Activated B cell treated with CpG ODN at 0.5 μM for 24 hours (primary cell): ENCODE data around the gene SMAD4. TPM values are rescaled to one million over a fixed set of nuclear protein-coding genes. Genes with fewer than 3 reads are reported as not detected.

ENCODE experiments used
- ATAC-seq: fragments of 200-7000 bp; cut with Tn5 transposase; one replicate; pipeline ENCODE4 v1.10.0; 2021; ENCODE audit warnings: low read depth, mild to moderate bottlenecking, moderate library complexity
- CTCF ChIA-PET: fragments of 350-600 bp; sonication (Branson Sonifier 250); formaldehyde crosslinking; loops from one replicate; lab custom pipeline; 2021; ENCODE audit warnings: antibody characterized with exemption; lab: Charles Lee
- POLR2A ChIA-PET: fragments of 350-600 bp; sonication (Branson Sonifier 250); formaldehyde crosslinking; loops from one replicate; lab custom pipeline; 2021; ENCODE audit warnings: antibody characterized with exemption; lab: Charles Lee
- DNase-seq: peaks from one replicate; pipeline ENCODE4 v3.0.0; 2022
- H3K27ac Mint-ChIP-seq: one replicate; pipeline ENCODE4 v1.8.0; 2020; ENCODE audit warnings: mixed read lengths
- H3K27me3 Mint-ChIP-seq: one replicate; pipeline ENCODE4 v1.8.0; 2021; ENCODE audit warnings: mixed read lengths
- H3K36me3 Mint-ChIP-seq: one replicate; pipeline ENCODE4 v1.8.0; 2021; ENCODE audit warnings: low read depth, mixed read lengths
- H3K4me1 Mint-ChIP-seq: one replicate; pipeline ENCODE4 v1.8.0; 2021; ENCODE audit warnings: mixed read lengths
- H3K4me3 Mint-ChIP-seq: one replicate; pipeline ENCODE4 v1.8.0; 2020; ENCODE audit warnings: mild to moderate bottlenecking, mixed read lengths
- H3K9me3 Mint-ChIP-seq: one replicate; pipeline ENCODE4 v1.8.0; 2020; ENCODE audit warnings: mixed read lengths
- CTCF ChIP-seq: fragments of 200-600 bp; IDR thresholded peaks from one replicate; pipeline ENCODE4 v1.8.0; 2022; ENCODE audit warnings: antibody characterized with exemption, mild to moderate bottlenecking
- intact Hi-C: fragments of 100-400 bp; cut with micrococcal nuclease; formaldehyde crosslinking; loops from one replicate; pipeline ENCODE4 v1.15.1; 2024
- total RNA-seq: library from RNA; stranded (reverse); gene quantifications from 2 replicates; pipeline ENCODE4 v1.2.3, GENCODE V29; 2022

SMAD4 gene
- total RNA-seq, 1 donor from 2014 or later, result 94.9 TPM

GRCh38 chr18:51011709-51012108 lies 18.3 kb upstream of the SMAD4 start:
- intact Hi-C loops, result no loop called here
- Mint-ChIP-seq H3K36me3 (no peaks in the 10 kb centered on the region), H3K9me3 (no peaks in the 10 kb centered on the region), H3K27me3 (no peaks in the 10 kb centered on the region), H3K4me1 (no peaks in the 10 kb centered on the region), H3K4me3 (no peak overlapping the region), H3K27ac (no peak overlapping the region)
- CTCF ChIA-PET, result no interaction called here
- DNase-seq (no peak), ATAC-seq (no peak)
- POLR2A ChIA-PET, result no interaction called here
- no peak for TF ChIP-seq CTCF

GRCh38 chr18:51012441-51012840 lies 17.6 kb upstream of the SMAD4 start:
- CTCF ChIA-PET, result no interaction called here
- POLR2A ChIA-PET, result no interaction called here

GRCh38 chr18:51013259-51013658 lies 16.8 kb upstream of the SMAD4 start:
- no peak overlapping the region for H3K4me3 Mint-ChIP-seq
- ATAC-seq (no peak), DNase-seq (no peak)
- POLR2A ChIA-PET, result no interaction called here
- CTCF ChIA-PET, result no interaction called here
- no peaks in the 10 kb centered on the region for H3K9me3 Mint-ChIP-seq
- intact Hi-C loops, result no loop called here
- TF ChIP-seq CTCF, result no peak
- H3K27ac Mint-ChIP-seq, result no peak overlapping the region
- H3K27me3 Mint-ChIP-seq, result no peaks in the 10 kb centered on the region
- no peaks in the 10 kb centered on the region for H3K4me1 Mint-ChIP-seq
- no peaks in the 10 kb centered on the region for H3K36me3 Mint-ChIP-seq

More at GRCh38 chr18:51012441-51012840, 17.6 kb upstream of the SMAD4 start:
- Mint-ChIP-seq H3K4me3 (no peak overlapping the region), H3K9me3 (no peaks in the 10 kb centered on the region), H3K27ac (no peak overlapping the region), H3K27me3 (no peaks in the 10 kb centered on the region), H3K36me3 (no peaks in the 10 kb centered on the region), H3K4me1 (no peaks in the 10 kb centered on the region)
- intact Hi-C loops, result no loop called here
- ATAC-seq (no peak), DNase-seq (no peak)
- no peak for TF ChIP-seq CTCF

- no peaks in the 10 kb centered on the region for H3K27me3 Mint-ChIP-seq
- H3K4me1 Mint-ChIP-seq, result no peaks in the 10 kb centered on the region
- ATAC-seq (no peak), DNase-seq (no peak)
- H3K9me3 Mint-ChIP-seq, result no peaks in the 10 kb centered on the region
- H3K27ac Mint-ChIP-seq, result no peak overlapping the region
- TF ChIP-seq CTCF, result no peak
- H3K4me3 Mint-ChIP-seq, result no peak overlapping the region
- ChIA-PET CTCF (no interaction called here), POLR2A (no interaction called here)
- peaks cover 4% of the 10 kb centered on the region for H3K36me3 Mint-ChIP-seq
- intact Hi-C loops, result no loop called here
These were observed 12.7 kb upstream of the SMAD4 start for GRCh38 chr18:51017140-51017879.

GRCh38 chr18:51020536-51020935 lies 9.5 kb upstream of the SMAD4 start:
- POLR2A ChIA-PET, result no interaction called here
- intact Hi-C loops, result no loop called here
- Mint-ChIP-seq H3K27ac (no peak overlapping the region), H3K27me3 (no peaks in the 10 kb centered on the region), H3K4me1 (no peaks in the 10 kb centered on the region), H3K9me3 (no peaks in the 10 kb centered on the region), H3K36me3 (peaks cover 9% of the 10 kb centered on the region), H3K4me3 (no peak overlapping the region)
- no peak for ATAC-seq
- DNase-seq, result no peak
- CTCF ChIA-PET, result no interaction called here
- no peak for TF ChIP-seq CTCF
